SH-SY5Y (cell line): Measurements from ENCODE around the gene PBRM1.

Experiments
- GATA2 ChIP-seq: IDR thresholded peaks from 2 replicates; pipeline ENCODE4 v1.6.1; 2011; ENCODE audit warnings: mild to moderate bottlenecking, low read depth, low read length
- GATA3 ChIP-seq: IDR thresholded peaks from 2 replicates; pipeline ENCODE4 v1.6.1; 2011; ENCODE audit warnings: low read depth, mild to moderate bottlenecking, low read length, moderate library complexity

DNA sequence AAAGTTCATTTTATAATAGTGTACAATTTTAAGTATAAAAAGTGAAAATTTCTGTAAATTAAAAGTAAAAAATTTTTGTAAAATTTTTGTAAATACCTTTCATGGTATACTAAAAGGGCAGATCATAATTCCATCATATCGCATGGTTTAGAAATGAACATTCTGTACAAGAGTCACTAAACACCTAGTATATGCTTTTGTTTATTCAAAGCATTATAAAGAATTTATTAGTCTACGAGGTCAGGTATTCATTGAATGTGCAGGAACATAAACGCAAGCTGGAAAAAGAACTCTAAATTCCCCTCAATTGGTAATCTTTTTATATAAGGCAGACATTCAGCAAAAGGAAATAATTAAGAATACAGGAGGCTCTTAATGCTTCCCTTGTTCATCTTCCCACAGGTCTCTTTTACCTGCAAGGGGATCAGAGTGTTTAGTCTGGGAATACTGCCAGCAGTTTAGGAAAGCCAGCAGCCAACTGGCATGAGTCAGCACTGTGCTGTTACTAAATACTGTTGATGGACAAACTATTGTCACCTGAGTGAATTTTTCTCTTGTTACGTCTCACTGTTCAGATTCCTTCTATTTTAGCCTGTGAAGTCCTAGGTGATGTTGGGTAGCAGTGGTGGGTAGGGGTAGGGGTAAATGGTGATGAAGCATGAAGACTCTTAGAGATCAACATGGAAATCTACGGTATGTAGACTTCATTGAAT, 79.2 kb downstream of the PBRM1 start:
- TF ChIP-seq GATA2 (no peak), GATA3 (no peak)
